GM21576 (cell line): ENCODE results near the gene HOXB3.

Experiments used
- ATAC-seq: cut with Tn5 transposase; IDR thresholded peaks from one replicate; pipeline ENCODE4 v1.9.1; 2021; ENCODE audit warnings: mild to moderate bottlenecking, moderate library complexity; ENCODE audit not compliant: unreplicated experiment

The HOXB3 gene

GRCh38 chr17:48571024-48571818 lies 18.8 kb downstream of the HOXB3 start:
- no peak for ATAC-seq

GRCh38 chr17:48570325-48571023 lies 19.6 kb downstream of the HOXB3 start:
- ATAC-seq, result no peak

GRCh38 chr17:48569674-48570324 lies 20.2 kb downstream of the HOXB3 start:
- ATAC-seq, result no peak

GRCh38 chr17:48569240-48569582 lies 20.8 kb downstream of the HOXB3 start:
- ATAC-seq, result no peak

GRCh38 chr17:48568499-48569239 lies 21.4 kb downstream of the HOXB3 start:
- ATAC-seq, result no peak

- no peak for ATAC-seq
These were observed 22.2 kb downstream of the HOXB3 start for GRCh38 chr17:48567646-48568354.

- no peak for ATAC-seq
These were observed 22.8 kb downstream of the HOXB3 start for GRCh38 chr17:48567209-48567608.

GRCh38 chr17:48566717-48567116 lies 23.3 kb downstream of the HOXB3 start:
- ATAC-seq, result no peak

- no peak for ATAC-seq
These were observed 23.9 kb downstream of the HOXB3 start for GRCh38 chr17:48565925-48566710.

- no peak for ATAC-seq
These were observed 25.0 kb downstream of the HOXB3 start for GRCh38 chr17:48565022-48565554.

GRCh38 chr17:48564188-48565021 lies 25.6 kb downstream of the HOXB3 start:
- ATAC-seq, result no peak

- no peak for ATAC-seq
These were observed 26.2 kb downstream of the HOXB3 start for GRCh38 chr17:48563867-48564187.

- ATAC-seq, result no peak
These were observed 26.6 kb downstream of the HOXB3 start for GRCh38 chr17:48563385-48563838.

- no peak for ATAC-seq
These were observed 27.1 kb downstream of the HOXB3 start for GRCh38 chr17:48562934-48563333.

- ATAC-seq, result no peak
These were observed 27.9 kb downstream of the HOXB3 start for GRCh38 chr17:48561884-48562810.

- no peak for ATAC-seq
These were observed 29.9 kb downstream of the HOXB3 start for GRCh38 chr17:48559840-48560817.
